HepG2 (cell line): ENCODE results near the gene RPS19BP1. TPM values are rescaled to one million over a fixed set of nuclear protein-coding genes. Genes with fewer than 3 reads are reported as not detected.

ENCODE experiments used
- ATAC-seq: fragments of 200-7000 bp; cut with Tn5 transposase; 3 replicates; pipeline ENCODE4 v1.9.1; 2020; ENCODE audit warnings: mild to moderate bottlenecking, moderate library complexity
- BruUV-seq: library from RNA; stranded (reverse); fragments of 400-500 nt; replicated peaks from 2 replicates; lab custom pipeline; 2021; lab: Mats Ljungman, UMichigan
- CTCF ChIA-PET: fragments of 300-600 bp; formaldehyde crosslinking; extraction: SDS; loops from one replicate; lab custom pipeline; 2021; ENCODE audit warnings: low total read pairs, inconsistent platforms, low intra/inter-chr PET ratio; lab: Yijun Ruan, JAX
- POLR2A ChIA-PET: fragments of 350-600 bp; sonication (Branson Sonifier 250); formaldehyde crosslinking; loops from one replicate; lab custom pipeline; 2020; ENCODE audit warnings: antibody characterized with exemption, inconsistent platforms; lab: Yijun Ruan, JAX
- DNase-seq: peaks from one replicate; pipeline ENCODE4 v3.0.0-alpha.2; 2015; ENCODE audit warnings: low spot score
- FAIRE-seq: peaks from 3 replicates; lab custom pipeline; 2011; peaks lifted over from hg19 to GRCh38; lab: Jason Lieb, UNC
- H2AFZ ChIP-seq: one replicate; pipeline ENCODE4 v1.6.1; 2011; ENCODE audit warnings: low read length, inconsistent platforms
- H3K27ac ChIP-seq: fragments of 300-600 bp; 3 replicates; pipeline ENCODE4 v1.8.0; 2011; ENCODE audit warnings: mixed run types, mild to moderate bottlenecking, mixed read lengths, low read length, inconsistent platforms; ENCODE audit not compliant: insufficient read depth; ENCODE audit errors: extremely low read length
- H3K27me3 ChIP-seq, 2 experiments: fragments of 200-600 bp in 1 of 2; 2 replicates in 1 of 2; 3 replicates in 1 of 2; pipeline versions ENCODE4 v1.6.0 to v1.8.0; 2011; ENCODE audit warnings: low read length in 2 of 2, mild to moderate bottlenecking in 2 of 2, moderate library complexity in 2 of 2, inconsistent platforms in 1 of 2; ENCODE audit not compliant: insufficient read depth in 2 of 2, control insufficient read depth in 1 of 2
- H3K36me3 ChIP-seq, 2 experiments: fragments of 200-600 bp in 1 of 2; replicated peaks in 1 of 2; 2 replicates in 1 of 2; 3 replicates in 1 of 2; pipeline versions ENCODE4 v1.5.1 to v1.8.0; 2011; ENCODE audit warnings: low read length in 2 of 2, inconsistent platforms in 1 of 2; ENCODE audit not compliant: insufficient read depth in 2 of 2, control insufficient read depth in 1 of 2
- H3K4me1 ChIP-seq: 2 replicates; pipeline ENCODE4 v1.5.1; 2012; ENCODE audit warnings: low read length, inconsistent platforms; ENCODE audit not compliant: insufficient read depth
- H3K4me2 ChIP-seq: 2 replicates; pipeline ENCODE4 v1.6.0; 2011; ENCODE audit warnings: low read depth, low read length, inconsistent platforms
- H3K4me3 ChIP-seq, 3 experiments: fragments of 200-600 bp in 1 of 3; sonication (generic), shearing (Covaris generic) in 1 of 3; replicated peaks in 1 of 3; 2 replicates each; pipeline ENCODE4 v1.5.1; 2011 to 2016; ENCODE audit warnings: low read length in 3 of 3, inconsistent platforms in 2 of 3, low read depth in 2 of 3, mild to moderate bottlenecking in 2 of 3, control low read depth in 1 of 3, mixed read lengths in 1 of 3; ENCODE audit not compliant: insufficient read depth in 1 of 3
- H3K79me2 ChIP-seq: one replicate; pipeline ENCODE4 v1.6.1; 2011; ENCODE audit warnings: low read length, inconsistent platforms; ENCODE audit not compliant: insufficient read depth
- H3K9ac ChIP-seq: 2 replicates; pipeline ENCODE4 v1.6.0; 2011; ENCODE audit warnings: mild to moderate bottlenecking, low read depth, low read length, inconsistent platforms; ENCODE audit not compliant: insufficient read depth
- H3K9me3 ChIP-seq: 2 replicates; pipeline ENCODE4 v1.5.1; 2012; ENCODE audit warnings: mild to moderate bottlenecking, low read length
- H4K20me1 ChIP-seq: 2 replicates; pipeline ENCODE4 v1.6.0; 2011; ENCODE audit warnings: inconsistent platforms, mild to moderate bottlenecking, low read length, moderate library complexity; ENCODE audit not compliant: insufficient read depth
- CTCF ChIP-seq: sonication (generic); formaldehyde crosslinking; IDR thresholded peaks from 2 replicates; pipeline ENCODE4 v1.5.0; 2020; ENCODE audit warnings: mild to moderate bottlenecking, missing genetic modification reagents, moderate library complexity
- STAG1 ChIP-seq: sonication (generic); formaldehyde crosslinking; IDR thresholded peaks from 2 replicates; pipeline ENCODE4 v1.4.0; 2020; ENCODE audit warnings: missing genetic modification reagents
- ZNF263 ChIP-seq: sonication (generic); formaldehyde crosslinking; IDR thresholded peaks from 2 replicates; pipeline ENCODE4 v1.4.0; 2020; ENCODE audit warnings: missing genetic modification reagents
- ZNF274 ChIP-seq: sonication (generic); formaldehyde crosslinking; IDR thresholded peaks from 2 replicates; pipeline ENCODE4 v1.5.1; 2020; ENCODE audit warnings: mild to moderate bottlenecking, missing genetic modification reagents
- ZNF564 ChIP-seq: sonication (generic); formaldehyde crosslinking; IDR thresholded peaks from 2 replicates; pipeline ENCODE4 v1.8.1; 2023; ENCODE audit warnings: mild to moderate bottlenecking, missing genetic modification reagents
- ZNF792 ChIP-seq: IDR thresholded peaks from 2 replicates; pipeline ENCODE4 v1.6.1; 2016
- WGBS: methylation state at CpG from one replicate; pipeline ENCODE4 v1.1.6; 2017; ENCODE audit warnings: low lambda C conversion rate; 5-methylcytosine and 5-hydroxymethylcytosine counted together
- in situ Hi-C: cut with HindIII; loops from 2 replicates; pipeline ENCODE4 v1.10.0; 2017; ENCODE audit warnings: low pct_unique_long_range_greater_than_20kb; ENCODE audit not compliant: extremely low pct_ligation_motif_present
- intact Hi-C: fragments of 100-400 bp; cut with micrococcal nuclease; formaldehyde crosslinking; loops from one replicate; pipeline ENCODE4 v1.10.0; 2022; ENCODE audit not compliant: unreplicated experiment
- polyA plus RNA-seq, 8 experiments: library from polyadenylated mRNA; depleted of rRNA in 3 of 8; stranded (reverse) in 7 of 8; unstranded in 1 of 8; fragments of >200 nt; fragmentation: Illumina TruSeq in 4 of 8; extraction: Trizol in 4 of 8; gene quantifications; 2 replicates each; pipeline versions ENCODE4 v1.2.1 to v1.2.3, GENCODE V29; 2011 to 2016; ENCODE audit warnings: low read depth in 4 of 8, missing spikeins in 1 of 8, mixed read lengths in 1 of 8; ENCODE audit not compliant: insufficient read depth in 1 of 8
- total RNA-seq, 5 experiments: library from RNA; depleted of rRNA; stranded (reverse); fragments of >200 nt; fragmentation: Illumina TruSeq; extraction: Trizol; gene quantifications; 2 replicates each; pipeline ENCODE4 v1.2.3, GENCODE V29; 2016; ENCODE audit warnings: low read depth in 1 of 5
- TF ChIP-seq, protein P1 (sequence below): sonication (generic); formaldehyde crosslinking; IDR thresholded peaks from 2 replicates; pipeline ENCODE4 v1.5.1; 2020; ENCODE audit warnings: mild to moderate bottlenecking, missing genetic modification reagents, moderate library complexity
- TF ChIP-seq, protein P2 (sequence below): sonication (generic); formaldehyde crosslinking; IDR thresholded peaks from 2 replicates; pipeline ENCODE4 v1.5.0; 2020; ENCODE audit warnings: missing genetic modification reagents, mild to moderate bottlenecking, borderline replicate concordance

Gene RPS19BP1
- total and polyA plus RNA-seq, 2 of the 13 experiments (the other 11 are each of a cell fraction or from before 2014, with no cell fraction given) = 44.3 to 81.3 TPM

DNA sequence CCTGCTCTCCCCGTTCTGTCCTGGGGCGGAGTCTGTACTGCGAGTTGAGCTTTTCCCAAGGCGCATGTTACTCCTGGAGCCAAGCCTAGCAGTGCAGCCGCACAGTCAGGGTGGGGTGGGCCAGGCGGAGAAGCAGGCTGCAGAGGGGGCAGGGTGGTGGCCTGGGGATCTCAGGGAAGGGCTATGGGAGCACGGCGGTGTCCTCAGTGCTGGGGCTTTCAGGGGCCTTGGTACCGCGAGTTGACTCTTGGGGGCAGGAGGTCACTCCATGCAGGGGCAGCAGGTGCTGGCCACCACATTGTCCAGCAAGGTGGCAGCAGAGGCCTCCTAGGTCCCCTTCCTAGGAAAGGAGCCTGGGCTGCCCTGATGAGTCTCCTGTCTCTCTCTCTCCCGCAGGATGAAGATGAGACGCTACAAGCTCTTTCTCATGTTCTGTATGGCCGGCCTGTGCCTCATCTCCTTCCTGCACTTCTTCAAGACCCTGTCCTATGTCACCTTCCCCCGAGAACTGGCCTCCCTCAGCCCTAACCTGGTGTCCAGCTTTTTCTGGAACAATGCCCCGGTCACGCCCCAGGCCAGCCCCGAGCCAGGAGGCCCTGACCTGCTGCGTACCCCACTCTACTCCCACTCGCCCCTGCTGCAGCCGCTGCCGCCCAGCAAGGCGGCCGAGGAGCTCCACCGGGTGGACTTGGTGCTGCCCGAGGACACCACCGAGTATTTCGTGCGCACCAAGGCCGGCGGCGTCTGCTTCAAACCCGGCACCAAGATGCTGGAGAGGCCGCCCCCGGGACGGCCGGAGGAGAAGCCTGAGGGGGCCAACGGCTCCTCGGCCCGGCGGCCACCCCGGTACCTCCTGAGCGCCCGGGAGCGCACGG, 45.4 kb downstream of the RPS19BP1 start:
- CTCF ChIA-PET = no interaction called here
- in situ Hi-C loops = no loop called here
- peak; percentile 59 for ATAC-seq

More for the DNA sequence above, 45.4 kb downstream of the RPS19BP1 start:
- no peak for DNase-seq
- H3K79me2 ChIP-seq = no peaks in the 10 kb centered on the region
- intact Hi-C loops = no loop called here
- no peaks in the 10 kb centered on the region for H3K9me3 ChIP-seq
- POLR2A ChIA-PET = no interaction called here
- peaks cover 19% of the 10 kb centered on the region for H3K4me1 ChIP-seq
- no peak overlapping the region; the same call in 1 of the 2 replicates for H3K4me2 ChIP-seq
- no peaks in the 10 kb centered on the region; a peak in 1 of 5 replicates for H3K27me3 ChIP-seq
- no peak overlapping the region; a peak in 1 of 6 replicates for H3K4me3 ChIP-seq
- H4K20me1 ChIP-seq = no peaks in the 10 kb centered on the region
- no peaks in the 10 kb centered on the region for H3K36me3 ChIP-seq
- FAIRE-seq = no peak
- H3K9ac ChIP-seq = no peak overlapping the region
- no peak overlapping the region for H3K27ac ChIP-seq
- no peak overlapping the region for H2AFZ ChIP-seq
- BruUV-seq = no TSS peak
- 56% methylated on average over 30 of the region's 45 CpGs for WGBS
- TF ChIP-seq ZNF263 (CRISPR knock-in tag) (peak; percentile 55; the same call in 1 of the 2 replicates), ZNF792 (CRISPR knock-in tag) (no peak), ZNF274 (no peak), CTCF (CRISPR knock-in tag) (peak; percentile 50), ZNF564 (CRISPR knock-in tag) (no peak), STAG1 (CRISPR knock-in tag) (peak; percentile 16; the same call in 1 of the 2 replicates)
- TF ChIP-seq, protein P1, sequence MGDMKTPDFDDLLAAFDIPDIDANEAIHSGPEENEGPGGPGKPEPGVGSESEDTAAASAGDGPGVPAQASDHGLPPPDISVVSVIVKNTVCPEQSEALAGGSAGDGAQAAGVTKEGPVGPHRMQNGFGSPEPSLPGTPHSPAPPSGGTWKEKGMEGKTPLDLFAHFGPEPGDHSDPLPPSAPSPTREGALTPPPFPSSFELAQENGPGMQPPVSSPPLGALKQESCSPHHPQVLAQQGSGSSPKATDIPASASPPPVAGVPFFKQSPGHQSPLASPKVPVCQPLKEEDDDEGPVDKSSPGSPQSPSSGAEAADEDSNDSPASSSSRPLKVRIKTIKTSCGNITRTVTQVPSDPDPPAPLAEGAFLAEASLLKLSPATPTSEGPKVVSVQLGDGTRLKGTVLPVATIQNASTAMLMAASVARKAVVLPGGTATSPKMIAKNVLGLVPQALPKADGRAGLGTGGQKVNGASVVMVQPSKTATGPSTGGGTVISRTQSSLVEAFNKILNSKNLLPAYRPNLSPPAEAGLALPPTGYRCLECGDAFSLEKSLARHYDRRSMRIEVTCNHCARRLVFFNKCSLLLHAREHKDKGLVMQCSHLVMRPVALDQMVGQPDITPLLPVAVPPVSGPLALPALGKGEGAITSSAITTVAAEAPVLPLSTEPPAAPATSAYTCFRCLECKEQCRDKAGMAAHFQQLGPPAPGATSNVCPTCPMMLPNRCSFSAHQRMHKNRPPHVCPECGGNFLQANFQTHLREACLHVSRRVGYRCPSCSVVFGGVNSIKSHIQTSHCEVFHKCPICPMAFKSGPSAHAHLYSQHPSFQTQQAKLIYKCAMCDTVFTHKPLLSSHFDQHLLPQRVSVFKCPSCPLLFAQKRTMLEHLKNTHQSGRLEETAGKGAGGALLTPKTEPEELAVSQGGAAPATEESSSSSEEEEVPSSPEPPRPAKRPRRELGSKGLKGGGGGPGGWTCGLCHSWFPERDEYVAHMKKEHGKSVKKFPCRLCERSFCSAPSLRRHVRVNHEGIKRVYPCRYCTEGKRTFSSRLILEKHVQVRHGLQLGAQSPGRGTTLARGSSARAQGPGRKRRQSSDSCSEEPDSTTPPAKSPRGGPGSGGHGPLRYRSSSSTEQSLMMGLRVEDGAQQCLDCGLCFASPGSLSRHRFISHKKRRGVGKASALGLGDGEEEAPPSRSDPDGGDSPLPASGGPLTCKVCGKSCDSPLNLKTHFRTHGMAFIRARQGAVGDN (CRISPR knock-in tag) = 0 out of 2 replicates have a peak, but pooled peaks have one; percentile 26
- TF ChIP-seq, protein P2, sequence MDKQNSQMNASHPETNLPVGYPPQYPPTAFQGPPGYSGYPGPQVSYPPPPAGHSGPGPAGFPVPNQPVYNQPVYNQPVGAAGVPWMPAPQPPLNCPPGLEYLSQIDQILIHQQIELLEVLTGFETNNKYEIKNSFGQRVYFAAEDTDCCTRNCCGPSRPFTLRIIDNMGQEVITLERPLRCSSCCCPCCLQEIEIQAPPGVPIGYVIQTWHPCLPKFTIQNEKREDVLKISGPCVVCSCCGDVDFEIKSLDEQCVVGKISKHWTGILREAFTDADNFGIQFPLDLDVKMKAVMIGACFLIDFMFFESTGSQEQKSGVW = no peak
